HG03025 (cell line): ENCODE measurements around the gene TTBK1.

Experiments used
- ATAC-seq: cut with Tn5 transposase; IDR thresholded peaks from one replicate; pipeline ENCODE4 v1.9.1; 2021; ENCODE audit warnings: mild to moderate bottlenecking, moderate library complexity; ENCODE audit not compliant: unreplicated experiment, low FRiP score

TTBK1 gene

DNA sequence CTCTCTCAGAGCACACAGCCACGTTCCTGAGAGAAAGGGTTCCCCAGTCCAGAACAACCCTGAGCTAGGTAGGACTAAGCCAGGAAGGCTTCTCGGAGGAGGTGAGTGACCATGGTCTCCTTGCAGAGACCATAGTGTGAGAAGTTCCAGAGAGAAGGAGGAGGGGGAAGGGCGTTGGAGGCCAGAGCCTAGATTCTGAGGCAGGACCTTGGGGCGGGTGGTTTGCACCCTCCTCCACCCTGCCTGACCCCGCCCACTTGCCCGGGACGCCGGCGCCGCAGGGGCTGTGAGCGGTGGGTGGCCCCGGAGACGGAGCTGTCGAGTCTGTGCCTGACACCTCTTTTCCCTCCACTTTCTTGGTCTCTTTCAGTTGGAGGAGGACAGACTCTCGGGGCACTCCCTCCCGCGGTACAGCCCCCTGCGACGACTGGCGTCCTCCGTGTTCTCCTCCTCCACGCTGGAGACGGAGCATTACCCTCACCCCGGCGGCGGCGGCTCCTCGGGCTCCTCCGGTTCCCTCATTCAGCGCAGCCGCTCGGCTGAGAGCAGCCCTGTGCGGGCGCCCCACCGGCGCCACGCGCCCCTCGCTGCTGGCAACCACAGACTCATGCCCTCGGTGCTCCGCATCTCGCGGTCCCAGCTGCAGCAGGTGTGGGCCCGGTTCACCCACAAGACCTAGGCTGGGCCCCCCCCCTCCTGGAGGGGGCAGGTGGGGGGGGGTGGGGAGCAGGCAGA, 26.2 kb downstream of the TTBK1 start:
- no peak for ATAC-seq

DNA sequence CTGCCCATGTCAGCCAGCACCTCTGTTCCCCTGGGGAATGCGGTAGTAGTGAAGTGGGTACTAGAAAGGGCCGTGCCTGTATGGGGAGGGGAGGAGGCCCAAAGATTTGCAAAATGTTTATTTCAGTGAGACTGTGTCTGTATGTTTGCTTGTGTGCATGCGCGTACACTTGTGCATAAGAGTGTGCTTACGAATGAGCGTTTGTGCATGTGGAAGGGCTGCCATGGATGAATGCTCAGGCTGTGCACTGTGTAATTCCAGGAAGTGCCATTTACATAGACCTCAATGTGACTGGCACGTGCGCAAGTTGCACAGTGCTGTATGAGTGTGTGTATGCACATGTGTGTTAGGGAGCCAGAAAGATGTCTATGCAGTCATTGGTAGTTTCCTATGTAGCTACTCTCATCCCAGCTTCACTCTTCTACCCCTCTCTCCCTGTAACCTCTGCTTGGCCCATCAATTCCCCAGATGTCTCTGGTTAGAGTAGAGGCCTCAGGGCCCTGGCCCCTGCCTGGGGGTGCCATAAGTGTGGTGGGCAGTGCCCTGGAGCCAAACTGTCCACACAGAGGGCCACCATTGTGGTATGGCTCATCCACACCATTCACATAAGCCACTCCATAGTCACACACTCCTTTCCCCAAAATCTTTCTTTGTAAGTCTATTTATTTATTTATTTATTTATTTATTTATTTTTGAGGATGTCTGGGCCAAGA, 28.0 kb downstream of the TTBK1 start:
- ATAC-seq = no peak

DNA sequence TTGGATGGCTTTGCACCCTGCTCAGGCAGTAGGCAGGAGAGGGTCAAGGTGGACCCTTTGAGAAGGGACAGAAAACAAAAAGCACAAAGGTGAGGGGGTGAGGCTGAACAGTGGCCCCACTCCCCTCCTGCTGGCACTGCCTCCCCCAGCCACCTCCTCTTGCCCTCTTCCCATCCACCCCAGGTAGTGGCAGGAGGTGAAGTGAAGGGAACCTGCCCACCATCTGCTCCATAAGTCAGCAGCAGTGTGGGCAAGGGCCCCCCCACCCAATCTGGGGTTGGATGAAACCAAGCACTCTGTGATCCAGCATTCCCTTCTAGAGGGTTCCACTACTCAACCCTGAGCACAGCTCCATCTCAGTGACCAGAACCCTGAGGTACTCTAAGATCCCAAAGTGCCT, 28.7 kb downstream of the TTBK1 start:
- no peak for ATAC-seq

DNA sequence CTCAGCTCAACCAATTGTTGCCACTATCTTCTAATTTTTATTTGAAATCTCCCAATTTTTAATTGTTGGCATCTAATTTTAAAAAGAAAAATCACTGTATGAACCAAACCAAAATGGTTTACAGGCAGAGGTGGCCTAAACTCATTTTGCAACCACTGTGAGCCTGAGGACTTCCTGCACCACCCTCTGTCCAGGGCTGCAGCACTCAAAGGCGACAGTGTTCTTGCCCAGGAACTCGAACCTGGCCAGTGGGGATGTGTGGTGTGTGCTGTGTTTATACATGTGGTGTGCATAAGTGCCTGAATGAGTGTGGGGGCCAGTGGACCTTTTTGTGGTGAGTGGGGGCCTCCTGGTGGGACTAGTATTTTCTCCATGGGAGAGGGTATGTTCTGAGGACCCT, 30.4 kb downstream of the TTBK1 start:
- no peak for ATAC-seq

DNA sequence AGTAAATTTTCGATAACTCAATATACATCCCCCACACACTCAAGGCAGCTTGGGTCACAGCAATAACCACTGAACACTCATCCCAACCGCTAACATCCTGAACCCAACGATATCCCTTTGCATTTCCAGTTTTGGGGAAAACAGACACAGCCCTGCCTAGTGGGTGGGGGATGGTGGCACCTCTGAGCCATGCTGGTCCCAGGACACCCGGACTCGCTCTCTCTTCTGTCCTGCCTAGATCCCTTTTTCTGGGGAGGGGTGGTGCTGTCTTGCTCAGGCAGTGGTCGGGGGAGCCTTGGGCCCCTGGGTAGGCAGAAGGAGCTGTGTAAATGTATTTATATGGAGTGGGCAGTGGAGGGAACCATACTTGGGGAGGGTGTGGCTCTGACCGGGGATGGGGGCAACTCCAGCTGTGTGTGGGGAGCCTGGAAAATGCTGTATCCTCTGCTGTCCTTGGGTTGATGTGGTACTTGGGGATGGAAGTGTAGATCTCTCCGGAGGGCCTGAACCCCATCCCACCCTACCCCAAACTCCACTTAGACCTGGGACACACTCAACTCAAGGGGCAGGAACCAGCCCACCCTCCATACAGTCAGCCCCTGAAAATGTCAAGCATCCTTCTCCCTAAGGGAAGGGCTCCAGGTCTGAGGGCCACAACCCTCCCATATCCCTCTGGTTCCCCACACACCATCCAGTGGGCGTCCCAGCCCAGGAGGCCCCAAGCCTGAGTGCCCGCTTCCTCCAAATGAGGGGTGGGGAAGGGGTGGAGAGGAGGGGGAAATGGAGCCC, 31.0 kb downstream of the TTBK1 start:
- ATAC-seq = no peak

DNA sequence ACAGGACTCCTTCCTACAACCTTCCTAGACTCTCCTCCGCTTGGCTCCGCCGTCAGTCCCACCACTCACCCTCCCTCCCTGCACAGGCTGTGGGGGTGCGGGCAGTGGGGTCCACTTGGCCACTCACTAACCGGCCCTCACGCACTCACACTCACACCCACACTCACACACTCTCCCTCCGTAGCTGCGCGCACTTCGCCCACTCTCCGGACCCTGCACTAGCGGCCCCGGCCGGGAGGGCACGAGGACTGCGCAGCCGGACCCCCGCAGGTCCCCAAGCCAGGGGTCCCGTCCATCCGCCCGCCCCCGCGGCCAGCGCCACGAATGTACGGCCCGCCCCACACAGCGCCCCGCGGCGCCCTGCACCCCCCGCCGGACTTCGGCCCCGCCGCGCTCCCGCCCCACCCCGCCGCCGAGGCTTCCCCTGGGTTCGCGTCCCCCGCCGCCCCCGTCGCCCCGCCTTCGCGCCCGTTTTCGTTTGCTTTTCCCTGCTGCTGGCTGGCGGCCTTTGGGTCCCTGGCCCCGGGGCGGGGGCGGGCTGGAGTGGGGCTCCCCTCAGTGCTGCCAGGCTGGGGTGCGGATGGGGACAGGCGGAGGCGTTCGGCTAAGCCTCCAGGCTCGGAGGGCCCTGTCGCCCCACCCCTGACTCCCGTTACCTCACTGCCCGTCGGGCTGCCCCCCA, 31.8 kb downstream of the TTBK1 start:
- ATAC-seq = no peak

DNA sequence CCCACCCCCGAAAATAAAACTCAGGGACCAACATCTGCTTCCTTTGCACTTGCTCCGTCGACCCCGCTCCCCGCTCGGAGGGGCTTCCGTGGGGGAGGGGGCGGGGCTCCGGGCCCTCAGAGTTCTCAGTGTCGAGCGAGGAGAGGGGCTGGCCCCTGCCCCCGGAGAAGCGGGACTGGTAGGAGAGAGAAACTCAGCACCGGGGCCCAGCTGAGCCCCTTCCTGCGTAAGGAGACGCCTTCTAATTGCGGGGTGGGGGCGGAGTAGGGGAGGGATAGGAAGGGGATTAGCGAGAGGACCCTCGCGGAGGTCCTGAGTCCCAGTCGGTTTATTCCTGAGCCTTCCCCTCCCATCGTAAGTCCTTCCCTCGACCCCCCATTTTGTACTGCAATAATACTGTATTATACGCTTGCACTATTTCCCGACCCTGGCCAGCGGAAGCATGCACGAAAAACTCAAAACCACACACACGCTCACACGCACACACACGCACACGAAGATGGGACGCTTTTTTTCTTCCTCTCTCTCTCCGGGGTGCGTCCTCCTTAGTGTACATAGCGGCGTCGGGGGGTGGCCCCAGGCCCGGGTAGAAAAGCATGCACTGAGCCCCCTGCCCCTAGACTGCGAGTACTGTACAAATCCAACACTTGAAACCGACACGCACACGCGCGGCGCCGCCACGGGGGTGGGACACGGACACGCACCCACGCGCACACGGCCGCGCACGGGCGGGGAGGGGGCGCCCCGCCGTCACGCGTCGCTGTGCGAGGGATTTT, 32.7 kb downstream of the TTBK1 start:
- ATAC-seq = no peak

DNA sequence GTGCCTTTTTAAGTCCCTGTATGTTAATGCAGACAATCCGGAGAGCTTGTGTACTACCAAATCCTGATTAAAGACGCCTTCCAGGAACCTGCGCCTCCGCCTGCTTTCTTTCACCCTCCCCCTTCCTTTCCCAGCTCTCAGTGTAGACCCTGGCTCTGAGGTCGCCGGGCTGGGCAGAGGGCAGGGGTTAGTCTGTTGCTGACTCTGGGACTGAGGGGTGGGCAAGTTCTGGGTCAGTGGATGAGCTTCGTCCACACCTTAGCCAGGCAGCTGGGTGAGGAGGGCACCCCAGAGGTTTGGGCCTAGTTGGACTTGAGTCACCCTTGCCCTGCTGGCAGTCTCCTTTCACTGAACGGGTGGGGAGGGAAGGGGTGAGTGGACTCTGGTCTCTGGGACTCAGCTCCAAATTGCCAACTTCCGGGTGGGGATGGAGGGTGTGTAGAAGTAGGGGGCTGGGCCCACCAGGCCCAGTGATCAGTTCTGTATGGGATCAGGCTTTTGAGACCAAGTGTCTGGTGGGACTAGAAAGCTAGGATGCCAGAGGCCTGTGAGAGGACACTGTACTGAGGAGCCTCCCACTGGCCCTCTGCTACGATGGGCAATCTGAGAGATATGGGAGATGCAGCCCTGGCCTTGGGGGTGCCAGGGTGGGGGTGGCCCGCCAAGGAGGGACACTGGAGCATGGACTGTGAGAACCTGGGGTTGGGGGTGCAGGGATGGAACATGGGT, 33.5 kb downstream of the TTBK1 start:
- ATAC-seq = no peak

DNA sequence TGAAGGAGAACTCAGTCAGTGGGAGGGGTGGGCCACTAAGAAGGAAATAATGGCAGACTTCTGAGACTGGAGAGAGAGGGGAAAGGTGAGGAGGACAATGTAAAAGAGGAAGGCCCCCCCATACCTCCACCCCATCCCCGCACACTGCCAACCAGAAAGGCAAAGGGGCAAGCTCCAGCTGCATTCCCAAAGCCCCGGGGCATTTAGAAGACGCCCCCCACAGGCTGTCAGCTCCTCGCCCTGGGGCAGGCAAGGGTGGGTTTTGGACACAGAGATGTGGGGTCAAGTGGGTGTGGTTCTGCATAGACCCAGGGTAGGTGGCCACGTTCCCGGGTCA, 34.0 kb downstream of the TTBK1 start:
- ATAC-seq = no peak

DNA sequence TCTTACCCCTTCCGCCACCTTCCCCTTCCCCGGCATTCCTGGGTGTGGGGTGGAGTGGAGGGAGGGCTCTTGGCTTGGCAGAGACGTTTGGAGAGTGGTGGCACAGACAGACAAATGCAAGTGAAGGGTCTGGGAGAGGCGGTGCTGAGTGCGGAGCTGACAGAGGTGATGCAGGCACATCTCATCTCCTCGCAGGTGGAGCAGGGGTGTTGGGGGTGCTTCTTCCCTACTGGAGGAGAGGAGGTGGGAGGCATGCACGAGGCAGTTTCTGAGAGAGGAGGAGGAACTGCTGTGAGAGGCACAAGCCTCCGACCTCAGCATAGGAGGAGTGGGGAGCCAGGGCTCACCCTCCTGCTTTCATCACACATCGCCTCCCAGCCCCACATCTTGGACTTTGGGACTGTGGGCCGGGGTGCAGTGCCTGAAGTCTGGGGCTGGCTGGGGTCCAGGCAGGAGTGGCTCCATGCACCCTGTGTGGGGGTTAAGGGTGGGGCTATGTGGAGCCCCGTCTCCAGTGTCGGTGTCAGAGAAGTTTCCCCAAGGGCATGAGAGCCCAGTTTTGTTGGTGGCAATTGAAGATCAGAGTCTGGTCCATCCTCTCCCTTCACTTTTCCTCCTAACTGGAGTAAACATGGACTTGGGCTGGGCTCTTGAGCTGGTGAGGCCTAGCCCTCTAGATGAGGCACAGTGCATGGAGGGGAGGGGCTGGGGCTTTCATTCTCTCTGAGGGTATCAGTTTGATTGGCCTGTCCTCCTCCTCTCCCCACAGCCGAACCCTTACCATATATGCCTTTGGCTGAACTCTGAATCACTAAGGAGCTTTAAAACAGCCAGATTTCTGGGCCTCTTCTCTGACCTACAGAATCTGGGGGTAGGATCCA, 34.6 kb downstream of the TTBK1 start:
- no peak for ATAC-seq

DNA sequence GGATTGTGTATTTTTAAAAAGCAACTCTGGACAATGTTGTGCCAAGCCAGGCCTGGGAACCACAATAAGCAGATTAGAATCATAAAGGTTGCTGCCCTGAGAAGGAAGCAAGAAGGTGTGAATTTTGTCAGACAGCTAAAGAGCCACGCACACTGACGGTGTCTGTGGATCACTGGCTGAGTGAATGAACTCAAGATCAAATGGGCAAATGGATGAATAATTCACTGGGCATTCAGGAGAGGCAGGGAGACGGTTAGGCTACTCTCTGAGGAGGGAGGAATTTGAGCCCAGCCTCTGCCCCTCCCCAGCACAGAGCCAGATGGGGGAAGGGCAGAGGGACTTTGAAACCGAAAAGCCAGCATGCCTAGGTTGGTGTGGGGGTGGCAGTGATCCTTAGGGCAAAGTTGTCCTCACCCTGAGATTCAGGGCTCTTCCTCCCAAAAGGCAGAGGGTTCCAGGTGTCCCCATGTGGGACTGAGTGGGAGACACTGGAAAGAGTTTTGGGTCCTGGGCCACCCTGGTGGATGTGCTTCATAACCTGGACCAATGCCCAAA, 35.3 kb downstream of the TTBK1 start:
- no peak for ATAC-seq

DNA sequence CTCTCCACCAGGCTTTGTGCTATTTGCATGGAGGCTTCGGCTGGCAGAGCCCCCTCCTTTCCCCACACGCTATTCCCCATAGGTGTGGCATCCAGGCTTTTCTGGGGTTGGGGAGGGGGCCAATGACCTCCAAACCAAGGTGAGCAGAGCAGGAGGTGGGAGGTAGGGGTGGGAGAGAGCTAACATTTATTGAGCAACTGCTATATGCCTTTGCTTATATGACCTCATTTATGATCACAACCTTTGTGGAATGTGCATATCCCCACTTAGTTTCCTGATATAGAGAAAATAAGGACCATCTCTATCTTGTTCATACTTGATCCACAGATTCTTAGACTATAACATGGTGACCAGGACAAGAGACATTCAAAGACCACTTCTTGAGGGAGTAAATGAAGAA, 37.0 kb downstream of the TTBK1 start:
- ATAC-seq = no peak

DNA sequence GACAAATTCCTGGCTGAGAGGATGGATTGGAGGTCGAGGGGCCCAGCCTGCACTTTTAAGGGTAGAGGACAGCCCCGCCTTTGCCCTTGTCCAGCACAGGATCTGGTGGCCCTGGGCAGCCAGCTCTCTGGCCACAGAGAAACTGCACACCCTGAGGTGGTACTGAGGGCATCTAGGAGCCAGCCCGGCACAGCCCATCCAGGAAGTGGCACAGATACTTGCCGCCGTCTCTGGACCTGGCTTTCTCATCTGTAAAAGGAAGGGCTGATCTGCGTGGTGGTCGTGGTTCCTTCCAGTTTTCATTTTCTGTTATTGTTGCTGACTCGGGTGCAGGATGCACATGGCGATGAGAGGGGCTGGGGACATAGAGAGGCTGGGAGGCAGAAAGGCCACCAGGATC, 38.8 kb downstream of the TTBK1 start:
- ATAC-seq = no peak

DNA sequence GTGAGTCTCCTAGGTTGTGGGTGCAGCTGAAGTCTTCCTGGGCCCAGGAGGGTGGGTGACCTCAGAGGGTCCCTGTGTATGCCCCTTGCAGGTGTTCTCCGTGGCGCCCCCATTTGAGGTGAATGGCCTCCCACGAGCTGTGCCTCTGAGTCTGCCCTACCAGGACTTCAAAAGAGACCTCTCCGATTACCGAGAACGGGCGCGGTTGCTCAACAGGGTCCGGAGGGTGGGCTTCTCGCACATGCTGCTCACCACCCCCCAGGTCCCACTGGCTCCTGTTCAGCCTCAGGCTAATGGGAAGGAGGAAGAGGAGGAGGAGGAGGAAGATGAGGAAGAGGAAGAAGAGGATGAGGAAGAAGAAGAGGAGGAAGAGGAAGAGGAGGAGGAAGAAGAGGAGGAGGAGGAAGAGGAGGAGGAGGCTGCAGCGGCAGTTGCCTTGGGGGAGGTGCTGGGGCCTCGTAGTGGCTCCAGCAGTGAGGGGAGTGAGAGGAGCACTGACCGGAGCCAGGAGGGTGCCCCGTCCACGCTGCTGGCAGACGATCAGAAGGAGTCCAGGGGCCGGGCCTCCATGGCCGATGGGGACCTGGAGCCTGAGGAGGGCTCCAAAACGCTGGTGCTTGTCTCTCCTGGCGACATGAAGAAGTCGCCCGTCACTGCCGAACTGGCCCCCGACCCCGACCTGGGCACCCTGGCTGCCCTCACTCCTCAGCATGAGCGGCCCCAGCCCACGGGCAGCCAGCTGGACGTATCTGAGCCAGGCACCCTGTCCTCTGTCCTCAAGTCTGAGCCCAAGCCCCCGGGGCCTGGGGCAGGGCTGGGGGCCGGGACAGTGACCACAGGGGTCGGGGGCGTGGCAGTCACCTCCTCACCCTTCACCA, 39.6 kb downstream of the TTBK1 start:
- no peak for ATAC-seq

DNA sequence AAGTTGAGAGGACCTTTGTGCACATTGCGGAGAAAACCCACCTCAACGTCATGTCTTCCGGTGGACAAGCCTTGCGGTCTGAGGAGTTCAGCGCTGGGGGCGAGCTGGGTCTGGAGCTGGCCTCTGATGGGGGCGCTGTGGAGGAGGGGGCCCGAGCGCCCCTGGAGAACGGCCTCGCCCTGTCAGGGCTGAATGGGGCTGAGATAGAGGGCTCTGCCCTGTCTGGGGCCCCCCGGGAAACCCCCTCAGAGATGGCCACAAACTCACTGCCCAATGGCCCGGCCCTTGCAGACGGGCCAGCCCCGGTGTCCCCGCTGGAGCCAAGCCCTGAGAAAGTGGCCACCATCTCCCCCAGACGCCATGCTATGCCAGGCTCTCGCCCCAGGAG, 40.2 kb downstream of the TTBK1 start:
- no peak for ATAC-seq

DNA sequence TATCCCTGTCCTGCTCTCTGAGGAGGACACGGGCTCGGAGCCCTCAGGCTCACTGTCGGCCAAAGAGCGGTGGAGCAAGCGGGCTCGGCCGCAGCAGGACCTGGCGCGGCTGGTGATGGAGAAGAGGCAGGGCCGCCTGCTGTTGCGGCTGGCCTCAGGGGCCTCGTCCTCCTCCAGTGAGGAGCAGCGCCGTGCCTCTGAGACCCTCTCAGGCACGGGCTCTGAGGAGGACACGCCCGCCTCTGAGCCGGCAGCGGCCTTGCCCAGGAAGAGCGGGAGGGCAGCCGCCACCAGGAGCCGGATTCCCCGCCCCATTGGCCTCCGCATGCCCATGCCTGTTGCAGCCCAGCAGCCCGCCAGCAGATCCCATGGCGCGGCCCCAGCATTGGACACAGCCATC, 40.6 kb downstream of the TTBK1 start:
- no peak for ATAC-seq

DNA sequence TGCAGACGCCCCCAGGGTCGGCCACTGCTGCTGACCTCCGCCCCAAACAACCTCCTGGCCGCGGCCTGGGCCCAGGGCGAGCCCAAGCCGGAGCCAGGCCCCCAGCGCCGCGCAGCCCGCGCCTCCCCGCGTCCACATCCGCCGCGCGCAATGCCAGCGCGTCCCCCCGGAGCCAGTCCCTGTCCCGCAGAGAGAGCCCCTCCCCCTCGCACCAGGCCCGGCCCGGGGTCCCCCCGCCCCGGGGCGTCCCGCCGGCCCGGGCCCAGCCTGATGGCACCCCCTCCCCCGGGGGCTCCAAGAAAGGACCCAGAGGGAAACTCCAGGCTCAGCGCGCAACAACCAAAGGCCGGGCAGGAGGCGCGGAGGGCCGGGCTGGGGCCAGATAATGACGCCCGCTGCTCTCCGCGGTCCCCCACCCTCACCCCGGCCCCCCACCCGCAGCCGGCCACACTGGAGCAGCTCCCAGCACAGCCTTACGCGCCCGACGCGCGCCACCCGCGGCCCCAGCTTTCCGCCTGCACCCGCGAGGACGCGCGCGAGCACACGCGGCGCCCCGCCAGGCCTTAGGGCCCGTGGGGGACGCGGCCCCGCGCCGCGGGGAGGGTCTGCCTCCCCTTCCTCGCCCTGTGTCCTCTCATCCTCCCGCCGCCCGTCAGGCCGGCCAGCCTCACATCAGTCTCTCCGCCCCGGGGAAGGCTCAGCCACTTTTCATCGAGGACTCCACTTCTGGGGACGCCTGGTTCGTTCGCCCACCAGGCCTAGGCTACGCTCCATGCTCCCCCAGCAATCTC, 41.9 kb downstream of the TTBK1 start:
- ATAC-seq = no peak
